NOMO-1 treated with DMSO at 0.1 percent for 48 hours (cell line): ENCODE measurements around the gene MAX.
A peak's percentile ranks its signal among the peaks of the same experiment; 100 is the strongest.

ENCODE experiments used
- DNase-seq: peaks from one replicate; lab custom pipeline; 2025; ENCODE audit not compliant: unreplicated experiment; lab: John Stamatoyannopoulos, UW

Gene MAX

DNA sequence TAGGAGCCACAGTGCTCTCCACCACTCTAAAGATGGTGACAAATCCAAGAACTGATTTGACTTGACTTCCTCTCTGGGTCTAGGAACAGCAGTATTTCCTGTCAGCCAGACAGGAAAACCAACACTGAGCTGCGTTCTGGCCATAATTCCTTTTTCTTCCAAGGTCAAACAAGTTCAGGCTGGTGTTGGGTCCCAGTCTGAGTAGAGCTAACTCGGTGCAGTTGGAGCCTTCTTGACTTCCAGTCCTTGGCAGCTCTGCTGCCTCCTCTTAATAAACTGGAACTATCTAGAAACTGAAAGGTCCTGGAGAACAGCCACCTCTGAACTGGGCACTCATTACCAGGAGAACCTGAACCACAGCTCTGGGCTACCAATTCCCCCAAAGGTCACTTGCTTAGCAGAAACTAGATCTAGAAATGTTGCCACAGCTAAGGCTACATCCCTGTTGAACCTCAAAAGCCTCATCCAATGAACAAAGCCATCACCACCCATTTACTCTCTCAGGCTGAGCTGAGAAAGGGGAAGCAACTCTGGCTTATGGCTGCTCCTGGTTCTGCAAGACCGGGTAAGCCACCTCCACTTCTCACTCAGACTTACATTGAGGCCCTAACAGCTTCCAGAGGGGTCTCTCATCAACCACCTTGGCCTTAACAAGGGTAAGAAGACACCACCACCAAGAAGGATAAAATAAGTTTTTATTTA, 27.7 kb downstream of the MAX start:
- peak; percentile 70 for DNase-seq

DNA sequence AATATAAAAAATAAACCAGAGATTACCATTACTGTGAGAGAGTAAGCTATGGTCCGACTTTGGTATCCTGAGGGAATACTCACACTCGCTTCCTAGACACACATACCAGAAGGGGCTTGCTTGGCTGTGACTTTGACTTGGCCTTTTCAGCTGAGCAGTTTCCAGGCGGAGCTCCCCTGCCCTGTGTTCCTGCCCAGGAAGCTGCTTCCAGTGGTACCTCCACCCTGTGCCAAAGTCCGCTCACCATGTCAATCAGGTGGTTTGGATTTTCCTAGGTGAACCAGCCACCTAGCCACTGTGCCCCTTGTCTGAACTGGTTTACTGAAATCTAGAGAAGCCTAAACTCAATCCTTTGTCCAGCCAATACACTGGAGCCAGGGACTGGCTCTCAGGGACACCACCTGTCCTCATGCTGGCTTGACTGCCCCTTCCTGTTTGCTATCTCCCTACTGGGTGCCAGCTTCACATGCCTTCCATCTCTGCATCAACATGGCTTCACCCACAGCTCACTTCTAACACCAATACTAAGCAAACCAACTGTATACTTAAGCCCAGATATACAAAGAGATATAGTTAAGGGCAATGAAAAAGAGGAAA, 28.6 kb downstream of the MAX start:
- no peak for DNase-seq

DNA sequence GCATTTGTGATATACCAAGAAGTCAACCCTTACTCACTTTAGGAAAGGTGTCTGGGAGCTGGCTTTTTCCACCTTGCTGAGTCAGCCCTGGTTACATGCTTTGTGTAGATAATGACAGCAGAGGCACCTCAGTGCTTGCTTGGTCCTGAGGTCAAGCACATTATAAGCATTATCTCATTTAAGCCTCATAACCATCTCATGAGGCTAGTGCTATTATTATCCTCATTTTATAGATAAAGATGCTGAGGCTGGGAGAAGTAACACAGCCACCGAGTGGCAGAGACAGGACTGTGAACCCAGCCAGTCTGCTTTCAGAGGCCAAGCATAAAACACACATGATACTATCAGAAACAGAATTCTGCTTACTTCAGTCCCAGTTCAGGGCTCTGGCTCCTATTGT, 29.4 kb downstream of the MAX start:
- no peak for DNase-seq

DNA sequence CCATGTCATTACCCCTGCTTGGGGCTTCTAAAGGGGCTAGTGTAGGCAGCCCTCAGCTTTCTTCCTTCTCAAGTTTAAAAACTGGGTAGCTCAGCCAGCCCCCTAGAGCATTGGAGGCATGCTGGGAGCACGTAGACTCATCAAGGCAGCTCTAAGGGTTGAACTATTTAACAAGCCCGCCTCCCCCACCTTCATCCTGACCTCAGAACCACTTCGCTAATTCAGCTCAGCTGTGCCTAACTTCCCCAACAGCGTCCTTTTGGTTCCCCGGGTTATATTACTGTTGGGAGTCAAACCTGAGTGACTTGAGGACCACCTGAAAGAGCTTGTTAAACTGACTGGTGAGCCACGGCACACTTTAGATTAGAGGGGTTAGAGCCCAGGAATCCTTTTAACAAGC, 30.1 kb downstream of the MAX start:
- DNase-seq, result no peak

DNA sequence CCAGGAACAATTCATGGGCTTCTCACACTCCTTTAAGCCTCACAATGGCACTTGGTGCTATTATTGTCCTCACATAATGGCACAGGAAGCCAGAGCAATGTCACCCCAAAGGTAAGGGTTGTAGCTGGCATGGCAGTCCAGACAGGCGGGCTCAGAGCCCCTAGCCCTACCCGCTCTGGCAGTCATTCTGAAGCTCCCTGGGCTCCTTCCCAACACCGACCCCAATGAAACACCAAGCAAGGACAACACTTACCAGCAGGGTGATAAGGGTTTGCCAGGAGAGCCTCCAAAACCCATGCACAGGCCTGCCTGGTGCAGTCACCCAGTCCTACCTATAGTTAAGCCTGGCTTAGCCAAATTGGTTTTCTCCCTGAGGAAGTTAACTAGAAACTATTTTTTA, 30.8 kb downstream of the MAX start:
- no peak for DNase-seq

DNA sequence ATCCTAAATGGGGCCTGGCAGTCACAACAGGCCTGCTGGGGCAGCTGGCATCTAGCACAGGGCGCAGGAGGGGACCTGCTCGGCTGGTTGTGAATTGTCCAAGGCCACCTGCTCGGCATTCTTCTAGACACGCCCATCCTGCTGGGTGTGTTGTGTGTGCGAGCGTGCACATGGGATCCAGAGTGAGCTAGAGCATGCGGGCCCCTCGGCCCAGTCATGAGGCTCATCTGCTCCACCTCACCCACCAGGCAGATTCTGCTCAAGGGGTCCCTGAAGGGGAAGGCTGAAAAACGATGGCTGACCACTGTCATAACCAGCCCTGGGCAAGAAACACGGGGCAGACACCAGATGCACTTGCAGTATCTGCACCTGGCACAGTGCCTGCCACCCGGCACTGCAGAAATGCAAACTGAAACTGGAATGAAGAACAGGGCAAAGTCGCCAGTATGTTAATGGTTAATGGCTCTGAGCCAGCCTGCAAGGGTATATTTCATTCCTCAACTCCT, 31.8 kb downstream of the MAX start:
- no peak for DNase-seq

DNA sequence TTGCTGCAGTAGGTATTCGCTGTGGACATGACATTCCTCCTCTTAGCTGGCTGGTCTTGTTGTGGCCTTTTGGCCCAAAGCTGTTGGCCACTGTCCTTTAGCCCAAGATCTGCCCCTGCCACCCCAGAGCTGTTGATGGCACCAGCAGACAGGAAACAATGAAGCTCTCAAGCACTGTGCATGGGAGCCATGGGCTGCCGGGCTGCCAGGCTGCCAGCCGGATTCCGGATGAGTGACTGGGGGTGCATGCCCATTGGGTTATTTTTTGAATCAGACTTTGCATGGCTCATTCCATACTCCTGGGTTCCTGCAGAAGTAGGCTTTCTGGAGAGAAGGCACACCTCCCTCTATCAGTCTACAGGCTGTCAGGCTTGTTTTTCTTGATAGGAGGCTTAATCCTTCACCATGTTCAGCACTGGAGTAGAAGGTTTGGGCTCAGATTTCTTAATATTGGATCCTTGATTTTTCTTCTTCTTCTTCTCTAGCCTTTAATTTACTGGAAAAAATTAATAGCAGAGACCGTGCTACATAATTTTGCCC, 32.4 kb downstream of the MAX start:
- DNase-seq, result no peak

DNA sequence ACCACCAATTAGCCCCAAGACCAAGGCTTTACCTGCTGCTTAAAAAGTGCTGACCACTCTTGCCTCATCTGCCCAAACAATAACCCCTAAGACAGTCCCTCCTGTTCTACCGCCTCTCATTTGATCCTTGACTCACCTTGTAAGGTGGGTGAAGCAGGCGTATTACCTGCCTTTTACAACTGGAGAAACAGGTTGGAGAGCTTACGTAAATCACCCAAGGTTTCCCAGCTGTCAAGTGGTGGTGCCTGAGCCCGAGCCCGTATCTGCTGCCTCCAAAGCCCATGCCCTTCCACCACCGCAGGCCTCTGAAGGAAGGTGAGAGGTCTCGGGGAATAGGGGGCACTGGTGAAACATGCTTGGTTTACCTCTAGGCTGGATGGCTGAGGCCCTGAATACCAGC, 36.6 kb downstream of the MAX start:
- DNase-seq, result no peak

DNA sequence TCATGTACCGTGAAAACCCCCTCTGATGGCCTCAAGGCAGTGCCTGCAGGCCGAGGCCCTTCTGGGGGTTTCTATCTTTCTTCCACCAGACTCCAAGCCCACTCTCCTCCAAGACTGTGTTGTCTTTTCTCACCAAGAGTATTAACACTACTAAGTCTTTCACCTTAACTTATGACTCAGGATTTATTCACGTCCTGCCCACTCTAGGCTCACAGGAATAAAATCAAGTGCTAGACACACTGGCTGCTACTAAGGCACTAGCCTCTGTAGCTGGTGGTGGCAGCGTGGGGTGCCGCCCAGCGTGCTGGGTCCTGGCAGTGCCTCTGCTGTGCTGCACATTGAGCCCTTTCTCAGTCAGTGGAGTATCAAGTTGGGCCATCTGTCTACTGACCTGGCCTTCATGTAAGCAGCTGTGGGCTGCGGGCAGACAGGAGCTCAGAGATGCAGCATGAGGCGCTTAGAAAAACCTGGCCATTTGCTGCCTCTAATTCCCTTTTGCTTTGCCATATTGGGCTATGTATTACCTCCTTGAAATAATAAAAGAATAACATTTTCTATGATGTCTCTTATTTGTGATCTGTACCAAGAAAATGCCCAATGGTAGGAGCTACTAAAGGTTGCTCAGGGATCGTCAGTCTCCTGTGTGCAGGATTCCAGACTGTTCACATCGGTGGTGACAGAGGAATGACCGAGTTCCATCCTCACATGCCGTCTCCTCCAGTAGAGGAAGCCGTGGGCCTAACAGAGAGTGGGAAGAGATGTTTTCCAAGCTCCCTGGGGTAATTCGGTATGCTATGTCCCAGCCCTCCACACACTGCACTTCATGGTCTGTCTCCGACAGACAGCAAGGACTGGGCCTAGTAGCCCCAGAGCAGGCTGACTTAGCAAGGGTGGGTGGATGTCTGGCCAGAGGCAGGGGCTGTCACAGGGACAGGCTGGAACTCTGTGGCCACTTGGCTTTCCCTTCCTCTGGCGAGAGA, 39.9 kb downstream of the MAX start:
- no peak for DNase-seq

DNA sequence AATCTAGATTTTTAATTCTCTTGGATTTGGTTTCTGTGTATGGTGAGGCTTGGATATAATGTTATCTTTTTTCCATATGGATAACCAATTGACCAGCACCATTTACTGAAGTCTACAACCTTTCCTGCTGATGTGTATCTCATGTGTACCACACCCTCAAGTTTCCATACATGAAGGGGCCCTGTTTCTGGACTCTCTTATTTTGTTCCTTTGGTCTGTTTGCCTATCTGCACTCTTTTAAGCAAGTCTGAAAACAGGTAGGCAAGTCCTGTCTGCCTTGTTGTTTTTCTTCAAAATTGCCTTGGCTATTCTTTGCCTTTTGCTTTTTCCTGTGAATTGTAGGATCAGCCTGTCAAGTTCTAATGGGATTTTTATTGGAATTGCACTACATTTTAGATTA, 44.6 kb downstream of the MAX start:
- DNase-seq, result no peak

DNA sequence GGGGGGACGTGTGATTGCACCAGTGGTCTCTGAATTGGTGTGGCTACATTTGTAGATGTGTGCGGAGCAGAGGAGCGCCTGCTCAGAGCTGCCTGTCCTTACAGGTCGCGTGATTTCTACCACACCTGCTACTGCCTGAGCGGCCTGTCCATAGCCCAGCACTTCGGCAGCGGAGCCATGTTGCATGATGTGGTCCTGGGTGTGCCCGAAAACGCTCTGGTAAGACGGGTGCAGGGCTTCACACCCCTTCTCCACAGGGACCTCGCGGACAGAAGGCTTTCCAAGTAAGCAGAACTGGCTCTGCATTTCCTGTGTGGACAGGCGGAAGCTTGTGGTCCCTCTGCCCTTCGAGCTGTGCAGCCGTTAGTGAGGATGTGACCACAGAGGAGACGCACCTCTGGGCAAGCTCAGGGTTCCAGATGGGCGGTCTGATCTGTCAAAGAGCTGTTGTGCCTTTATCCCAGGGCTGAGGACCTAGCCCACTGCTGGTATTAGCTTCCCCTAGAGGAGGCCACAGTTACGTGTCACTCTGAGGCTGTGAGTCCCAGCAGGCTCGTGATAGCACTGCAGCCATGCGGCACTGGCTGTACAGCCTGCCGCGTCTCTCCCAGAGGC, 47.7 kb downstream of the MAX start:
- peak; percentile 79 for DNase-seq

DNA sequence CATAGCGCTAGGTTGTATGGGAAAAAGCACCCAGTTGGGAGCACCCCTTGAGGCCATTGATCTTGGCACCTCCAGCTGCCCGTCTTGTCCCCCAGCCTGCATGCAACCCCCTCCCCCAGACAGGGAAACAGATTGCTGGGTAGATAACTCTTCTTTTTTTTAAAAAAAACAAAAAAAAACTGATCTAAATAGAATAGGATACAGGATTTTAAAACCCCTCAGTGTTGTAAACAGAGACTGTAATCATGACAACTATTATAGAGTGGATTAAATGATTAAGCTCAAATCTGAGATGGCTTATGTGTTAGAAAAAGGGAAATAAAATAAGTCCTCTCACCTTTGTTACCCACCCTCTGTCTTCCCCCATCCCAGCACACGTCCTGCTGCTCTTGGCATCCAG, 48.9 kb downstream of the MAX start:
- no peak for DNase-seq

DNA sequence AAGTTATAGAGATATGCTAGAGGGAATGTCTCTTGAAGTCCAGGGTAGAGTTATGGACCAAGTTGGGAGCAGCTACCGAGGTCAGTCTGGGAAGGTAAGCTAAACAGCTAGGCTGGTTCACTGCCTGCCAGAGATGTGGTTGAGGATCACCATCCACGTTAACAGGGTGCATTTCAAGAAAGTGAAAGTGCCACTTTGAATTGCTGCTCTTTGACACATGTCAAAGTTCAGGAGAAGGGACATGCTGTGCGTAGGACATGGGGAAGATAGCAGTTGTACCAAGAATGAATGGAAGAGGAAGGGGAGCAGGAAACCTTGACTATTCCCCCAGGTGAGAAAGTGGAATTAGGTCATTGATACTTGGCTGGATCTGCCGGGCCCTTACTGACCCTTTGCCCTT, 49.5 kb downstream of the MAX start:
- DNase-seq, result no peak

DNA sequence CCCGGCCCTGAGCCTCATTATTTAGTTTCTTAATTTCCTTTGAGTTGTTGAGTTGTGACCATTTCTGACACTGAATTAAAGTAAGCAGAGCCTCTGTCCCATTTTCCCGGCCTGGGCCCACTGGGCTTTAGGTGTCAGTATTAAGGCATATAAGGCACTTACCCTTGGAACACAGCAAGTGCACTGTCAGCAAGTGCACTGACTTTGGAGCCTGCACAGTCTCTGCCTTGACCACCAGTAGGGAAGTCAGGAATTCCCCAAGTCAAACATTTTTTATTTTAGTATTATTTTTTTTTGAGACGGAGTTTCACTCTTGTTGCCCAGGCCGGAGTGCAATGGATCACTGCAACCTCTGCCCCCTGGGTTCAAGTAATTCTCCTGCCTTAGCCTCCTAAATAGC, 56.6 kb downstream of the MAX start:
- DNase-seq, result no peak

DNA sequence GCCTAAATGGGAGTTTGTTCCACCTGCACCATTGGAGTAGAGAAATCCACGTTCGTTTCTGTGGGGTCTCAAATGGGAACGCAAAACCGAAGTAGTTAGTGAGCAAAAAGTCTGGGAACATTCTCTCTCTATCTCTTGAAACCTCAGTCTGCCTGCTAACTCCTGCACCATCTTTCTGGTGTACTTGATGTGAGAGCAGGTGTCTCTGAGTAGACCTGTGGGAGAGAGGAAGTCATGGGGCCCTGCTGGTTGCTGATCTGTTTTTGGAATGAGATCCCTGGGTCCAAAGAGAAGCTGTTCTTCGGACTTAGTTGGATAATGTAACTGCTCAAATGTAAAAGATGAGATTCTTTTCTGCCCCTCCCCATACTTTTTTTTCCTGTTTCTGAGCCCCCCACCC, 57.3 kb downstream of the MAX start:
- DNase-seq, result peak; percentile 25

DNA sequence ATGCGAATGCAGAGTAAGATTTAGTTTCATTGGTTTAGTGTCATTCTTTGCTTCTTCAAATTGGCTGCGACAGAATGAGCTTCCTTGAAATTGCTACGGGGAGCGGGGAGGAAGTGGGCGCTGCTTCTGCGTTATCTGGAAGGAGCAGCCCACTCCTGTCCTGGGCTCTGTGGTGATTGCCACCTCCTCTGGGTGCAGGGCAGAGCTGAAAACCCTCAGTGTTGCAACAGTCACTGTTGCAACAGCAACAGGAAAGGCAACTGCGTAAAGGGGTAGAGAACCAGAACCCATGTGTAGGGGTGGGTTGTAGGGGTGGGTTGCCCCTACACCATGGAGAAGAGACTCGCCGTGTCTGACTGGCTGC, 57.7 kb downstream of the MAX start:
- peak; percentile 93 for DNase-seq

DNA sequence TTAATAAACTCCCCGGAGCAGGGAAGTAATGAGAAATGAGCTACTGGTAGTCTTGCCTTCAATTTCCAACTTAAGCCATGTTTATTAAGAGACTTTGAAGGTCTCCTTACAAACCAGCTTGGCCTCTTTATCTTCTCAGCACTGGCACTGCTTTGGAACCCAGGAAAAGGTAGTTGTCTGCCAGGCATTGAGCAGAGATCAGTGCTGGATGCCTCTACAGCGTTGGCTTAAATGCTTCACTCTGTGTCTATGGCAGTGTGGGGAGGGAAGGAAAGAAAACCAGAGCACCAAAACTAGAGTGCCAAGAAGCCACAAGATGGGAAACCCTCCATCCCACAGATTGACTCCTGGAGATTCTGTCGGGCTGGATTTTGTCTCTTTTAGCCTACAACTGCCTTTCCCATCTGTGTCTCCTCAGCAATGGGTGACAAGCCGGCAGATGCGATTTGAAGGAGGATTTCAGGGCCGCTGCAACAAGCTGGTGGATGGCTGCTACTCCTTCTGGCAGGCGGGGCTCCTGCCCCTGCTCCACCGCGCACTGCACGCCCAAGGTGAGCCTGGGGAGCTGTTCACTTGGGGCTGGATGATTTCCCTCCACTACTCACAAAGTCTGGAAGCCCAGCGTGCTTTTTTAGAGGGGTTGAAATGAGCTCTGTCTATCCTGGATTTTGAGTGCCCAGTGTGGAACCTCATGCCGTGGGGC, 58.3 kb downstream of the MAX start:
- no peak for DNase-seq

DNA sequence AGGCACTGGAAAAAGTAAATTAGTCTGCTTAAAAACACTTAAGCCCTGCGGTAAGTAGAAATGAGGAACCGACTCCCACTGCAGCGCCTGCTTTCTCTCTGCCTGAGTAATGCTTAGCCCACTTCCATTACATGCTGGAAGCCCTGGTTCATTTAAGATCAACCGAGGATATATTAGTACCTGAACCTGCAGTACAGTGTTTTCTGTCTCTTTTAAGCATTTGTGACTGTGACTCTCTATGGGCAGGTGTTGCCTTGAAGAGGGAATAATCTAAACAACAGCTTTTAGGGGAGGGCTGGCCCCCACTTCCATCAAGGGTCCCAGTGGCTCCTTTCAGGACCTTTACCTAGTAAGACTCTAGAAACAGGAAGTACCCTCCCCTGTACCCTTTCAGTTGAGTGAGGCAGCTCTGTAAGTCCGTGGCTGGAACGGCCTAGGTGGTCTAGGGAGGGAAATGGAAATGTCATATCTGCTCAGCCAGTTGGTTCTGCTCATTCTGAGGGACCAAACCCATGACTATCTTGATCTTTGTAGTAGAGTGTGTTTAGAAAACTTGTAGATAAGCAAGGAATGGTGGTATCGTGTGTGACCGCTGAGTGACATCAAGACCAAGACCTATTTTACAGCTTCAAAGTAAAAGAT, 59.5 kb downstream of the MAX start:
- DNase-seq, result peak; percentile 87

DNA sequence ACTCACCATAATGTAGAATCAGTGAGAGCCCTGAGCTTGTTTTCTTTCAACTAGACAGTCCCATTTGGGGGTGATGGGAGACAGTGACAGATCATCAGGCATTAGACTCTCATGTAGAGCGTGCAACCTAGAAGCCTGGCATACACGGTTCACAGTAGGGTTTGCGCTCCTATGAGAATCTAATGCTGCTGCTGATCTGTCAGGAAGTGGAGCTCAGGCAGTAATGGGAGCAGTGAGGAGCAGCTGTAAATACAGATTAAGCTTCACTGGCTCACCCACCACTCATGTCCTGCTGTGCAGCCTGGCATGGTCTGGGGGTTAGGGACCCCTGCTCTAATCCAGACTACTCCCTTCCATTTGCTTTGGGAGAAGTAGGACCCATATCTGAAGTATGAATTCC, 60.0 kb downstream of the MAX start:
- no peak for DNase-seq

DNA sequence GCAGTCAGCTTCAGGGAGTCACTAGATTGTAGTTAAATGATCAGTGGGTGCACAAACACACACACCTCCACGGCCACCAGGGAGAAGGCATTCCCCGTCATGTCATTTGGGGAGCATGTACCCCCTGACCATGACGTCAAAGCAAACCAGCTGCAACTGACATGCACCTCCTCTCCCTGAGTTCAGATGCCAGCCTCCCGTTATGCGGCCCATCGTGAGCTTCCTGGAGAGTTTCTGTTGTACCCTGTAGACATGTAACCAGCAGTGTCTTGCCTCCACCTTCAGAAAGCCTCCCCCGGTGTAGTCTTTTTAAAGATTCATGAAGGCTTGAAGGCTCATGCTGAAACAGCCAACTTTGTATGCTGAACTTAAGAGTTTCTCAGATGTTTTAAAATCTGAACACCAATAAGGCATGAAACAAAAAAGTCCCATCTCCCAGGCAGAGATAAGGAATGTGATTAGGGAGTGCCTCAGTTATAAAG, 60.8 kb downstream of the MAX start:
- no peak for DNase-seq
